Renal cortical epithelial cell (primary cell): ENCODE results near the gene WDR35. TPM values are rescaled to one million over a fixed set of nuclear protein-coding genes. Genes with fewer than 3 reads are reported as not detected.
"Not testable (repeated sequence)": the region's sequence is repeated elsewhere in the genome, so short reads cannot be mapped to it uniquely, and the experiment has no call there.

Experiments used
- DNase-seq: peaks from one replicate; pipeline ENCODE4 v3.0.0-alpha.2; 2011; ENCODE audit warnings: low read depth
- total RNA-seq: library from RNA; depleted of rRNA; stranded (reverse); fragments of >200 nt; gene quantifications from 2 replicates; pipeline ENCODE4 v1.2.3, GENCODE V29; 2014

Gene WDR35
- total RNA-seq, 1 donor from 2014 or later: 38.4 TPM

DNA sequence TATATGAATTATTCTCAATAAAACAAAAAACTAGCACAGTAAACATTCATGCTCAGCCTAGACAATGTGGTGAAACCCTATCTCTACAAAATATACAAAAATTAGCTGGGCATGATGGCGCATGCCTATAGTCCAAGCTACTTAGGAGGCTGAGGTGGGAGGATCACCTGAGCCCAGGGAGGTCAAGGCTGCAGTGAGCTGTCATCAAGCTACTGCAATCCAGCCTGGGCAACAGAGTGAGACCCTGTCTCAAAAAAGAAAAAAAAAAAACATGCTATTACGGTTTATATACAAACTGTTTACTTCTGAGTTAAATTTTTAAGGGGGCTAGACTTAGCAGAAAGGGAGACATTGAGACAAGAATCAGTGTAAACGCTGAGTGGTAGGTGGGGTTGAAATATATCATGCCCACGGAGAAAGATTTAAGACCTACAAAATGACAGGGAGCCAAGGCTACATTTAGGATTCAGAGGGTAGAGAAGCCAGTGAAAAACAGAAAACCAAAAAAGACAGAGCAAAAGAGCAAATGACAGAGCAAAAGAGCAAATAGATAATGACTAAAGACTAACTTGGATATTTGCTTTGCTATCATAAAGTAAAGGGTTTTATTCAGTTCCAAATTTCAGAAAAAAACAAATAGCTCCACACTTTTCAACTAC lies 95.6 kb downstream of the WDR35 start:
- no peak for DNase-seq

DNA sequence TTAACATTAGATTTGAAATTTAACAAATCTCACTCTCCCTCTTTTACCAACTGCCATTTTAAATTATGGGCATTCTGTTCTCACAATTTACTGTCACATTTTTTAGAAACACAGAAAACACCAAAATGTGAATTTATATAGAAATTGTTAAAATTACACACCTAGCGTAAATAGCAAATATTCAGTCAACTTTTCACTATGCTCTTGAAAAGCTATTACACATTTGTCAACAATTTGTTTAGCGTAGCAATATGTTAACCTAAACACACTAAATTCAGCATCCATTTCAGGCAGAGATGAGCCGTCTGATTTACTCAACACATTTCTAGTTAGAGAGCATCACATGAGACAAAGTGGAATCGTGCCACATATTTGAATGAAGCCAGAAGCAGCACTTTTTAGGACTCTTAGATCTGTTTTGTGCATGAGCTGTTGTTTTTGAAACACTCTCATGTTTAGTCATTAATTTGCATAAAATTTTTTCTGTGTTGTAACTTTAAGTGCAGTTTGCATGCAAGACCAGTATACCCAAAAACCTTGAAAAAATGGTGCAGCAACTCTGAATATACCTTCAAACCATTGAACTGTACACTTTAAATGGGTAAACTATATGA lies 96.3 kb downstream of the WDR35 start:
- DNase-seq: no peak

DNA sequence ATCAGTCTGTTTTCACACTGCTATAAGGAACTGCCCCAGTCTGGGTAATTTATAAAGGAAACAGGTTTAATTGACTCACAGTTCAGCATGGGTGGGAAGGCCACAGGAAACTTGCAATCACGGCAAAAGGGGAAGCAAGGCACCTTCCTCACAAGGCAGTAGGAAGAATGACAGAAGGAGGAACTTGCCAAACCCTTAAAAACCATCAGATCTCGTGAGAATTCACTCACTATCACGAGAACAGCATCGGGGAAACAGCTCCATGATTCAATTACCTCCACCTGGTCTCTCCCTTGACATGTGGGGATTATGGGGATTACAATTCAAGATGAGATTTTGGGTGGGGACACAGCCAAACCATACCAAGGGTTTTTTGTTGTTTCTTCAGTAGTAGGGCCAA lies 97.9 kb downstream of the WDR35 start:
- not testable (repeated sequence) for DNase-seq

DNA sequence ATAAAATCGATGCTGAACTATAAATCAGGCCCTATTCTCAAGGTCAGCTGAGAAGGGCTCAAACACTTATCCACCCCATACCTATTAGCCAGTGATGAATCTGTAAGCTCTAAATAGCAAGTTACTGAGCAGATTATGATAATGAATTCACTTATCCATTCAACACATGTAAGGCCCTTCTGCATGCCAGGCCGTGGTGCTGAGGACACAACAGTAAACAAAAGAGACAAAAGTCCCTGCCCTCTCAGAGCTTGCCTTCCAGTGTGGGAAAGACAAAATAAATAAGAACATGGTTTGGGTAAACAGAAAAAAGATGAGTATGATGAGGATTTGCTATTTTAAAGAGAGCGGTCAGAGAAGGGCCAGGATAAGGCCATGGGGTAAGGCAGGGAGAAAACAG lies 99.8 kb downstream of the WDR35 start:
- no peak for DNase-seq

DNA sequence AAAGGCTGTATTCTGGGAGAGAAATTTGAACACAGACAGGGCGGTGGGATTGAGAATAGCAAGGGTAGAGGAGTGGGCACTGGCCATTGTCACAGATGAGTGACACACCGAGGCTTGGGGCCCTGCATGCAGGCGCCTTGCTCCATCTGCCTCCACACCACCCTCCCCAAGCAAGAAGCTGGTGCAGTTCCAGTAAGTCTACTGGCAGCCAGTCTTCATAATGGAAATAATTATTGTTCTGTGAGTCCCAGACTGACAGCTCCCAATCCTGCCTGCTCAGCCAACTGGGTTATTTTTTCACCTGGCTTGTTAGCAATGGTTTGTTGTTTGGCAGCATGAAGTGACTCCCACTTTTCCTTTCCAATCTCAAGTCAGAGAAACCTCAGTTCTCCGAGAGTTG lies 101.1 kb downstream of the WDR35 start:
- no peak for DNase-seq

DNA sequence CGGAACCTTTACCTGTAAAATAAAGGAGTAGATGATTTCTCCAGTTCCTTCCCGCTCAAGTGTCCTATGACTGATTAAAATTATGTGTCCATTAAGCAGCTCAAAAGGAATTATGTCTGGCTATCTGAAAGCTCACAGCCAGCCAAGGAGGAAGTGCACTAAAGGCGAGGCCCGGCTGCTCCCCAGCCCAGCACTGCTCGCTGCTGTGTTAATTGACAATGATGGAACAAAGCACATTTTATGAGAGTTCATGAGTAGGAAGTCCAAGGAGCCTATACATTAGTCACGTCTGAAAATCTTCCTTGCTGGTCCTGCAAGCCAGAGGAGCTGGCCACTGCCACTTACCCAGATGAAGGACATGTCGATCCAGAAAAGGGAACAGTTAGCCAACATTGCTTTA lies 102.4 kb downstream of the WDR35 start:
- no peak for DNase-seq

DNA sequence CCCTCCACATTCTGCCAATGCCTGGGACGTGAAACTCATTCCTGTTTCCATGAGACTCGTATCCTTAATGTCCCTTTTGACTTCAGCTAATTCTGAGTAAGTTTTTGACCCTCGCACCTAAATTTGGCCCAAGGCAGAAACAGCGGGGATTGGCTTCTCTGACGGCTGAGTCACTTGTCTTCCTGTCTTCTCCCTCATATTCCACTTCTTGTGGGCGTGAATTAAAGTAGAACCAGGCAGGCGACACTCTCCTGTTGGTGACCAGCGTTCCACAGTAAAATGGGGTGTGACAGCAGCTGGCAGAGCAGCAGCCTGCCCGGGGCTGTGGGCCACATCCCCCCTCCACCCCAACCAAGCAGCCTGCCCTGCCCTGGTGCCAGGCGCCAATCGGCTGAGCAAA lies 103.6 kb downstream of the WDR35 start:
- no peak for DNase-seq

DNA sequence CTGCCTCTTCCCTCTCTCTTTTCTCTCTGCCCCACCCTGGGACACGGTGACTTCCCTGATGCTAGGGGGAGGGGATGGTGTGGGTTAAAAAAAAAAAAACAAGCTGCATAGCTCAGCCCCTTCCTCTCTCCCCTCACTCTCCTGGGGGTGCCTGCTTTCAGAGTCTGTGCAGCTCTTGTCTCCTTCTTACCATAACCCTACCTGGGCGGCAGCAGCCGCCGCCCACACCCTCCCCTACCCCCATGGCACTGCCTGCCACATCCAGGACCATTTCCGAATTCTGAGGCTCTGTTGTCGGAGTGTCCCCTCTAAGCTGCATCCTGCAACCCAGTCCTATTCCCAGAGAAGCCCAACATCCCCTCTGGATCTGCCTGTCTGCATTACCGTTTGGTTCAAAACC lies 104.1 kb downstream of the WDR35 start:
- DNase-seq: no peak

DNA sequence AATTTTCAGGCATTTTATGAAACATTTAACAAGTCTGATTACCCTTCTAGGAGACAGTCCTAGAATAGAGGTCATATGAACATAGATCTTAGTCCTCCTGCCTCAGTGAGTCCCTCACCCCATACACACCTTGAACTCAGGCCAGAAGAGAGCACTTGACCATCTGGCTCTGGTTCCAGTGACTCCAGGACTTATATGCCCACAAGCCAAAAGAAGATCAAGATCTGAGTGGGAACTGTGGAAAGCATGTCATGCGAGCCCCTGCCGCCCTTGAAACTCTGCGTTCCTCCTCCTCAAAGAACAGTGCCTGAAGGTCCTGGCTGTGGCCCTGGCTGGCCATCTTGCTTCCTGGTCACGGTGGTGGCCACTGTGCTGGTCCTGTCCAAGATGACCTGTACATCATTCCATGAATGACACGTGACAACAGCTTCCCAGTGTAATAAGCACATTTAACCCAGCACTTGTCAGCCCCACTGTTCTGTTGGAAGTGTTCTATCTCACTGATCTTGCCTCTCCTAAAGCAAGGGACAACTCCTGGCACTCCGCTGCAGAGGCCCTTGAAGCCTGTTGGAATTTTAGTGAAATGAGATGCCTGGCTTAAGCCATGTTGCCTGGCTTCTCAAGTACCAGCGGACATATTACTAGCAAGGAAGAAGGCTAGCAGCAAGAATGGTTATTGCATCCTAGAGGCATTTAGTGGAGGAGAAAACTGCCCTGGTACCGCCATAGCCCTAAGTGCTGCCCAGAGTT lies 105.8 kb downstream of the WDR35 start:
- DNase-seq: no peak

DNA sequence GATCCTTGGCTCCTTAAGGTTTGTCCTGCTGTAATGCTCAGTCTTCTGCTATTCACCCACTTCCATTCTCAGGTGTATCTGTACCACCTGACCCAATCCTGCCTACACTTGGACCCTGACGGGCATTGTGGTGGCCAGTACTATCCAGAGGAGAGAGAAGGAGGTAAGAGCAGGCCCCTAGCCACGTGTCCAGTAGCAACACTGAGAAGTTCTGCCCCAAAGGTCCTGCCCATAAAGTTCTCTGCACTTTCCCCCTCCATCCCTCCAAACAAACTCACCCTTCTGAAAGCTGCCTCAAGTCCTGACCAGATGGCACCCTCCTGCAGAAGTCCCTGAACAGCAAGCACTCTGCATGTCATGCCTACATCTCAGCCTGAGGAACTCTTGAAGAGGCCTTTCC lies 106.4 kb downstream of the WDR35 start:
- no peak for DNase-seq

DNA sequence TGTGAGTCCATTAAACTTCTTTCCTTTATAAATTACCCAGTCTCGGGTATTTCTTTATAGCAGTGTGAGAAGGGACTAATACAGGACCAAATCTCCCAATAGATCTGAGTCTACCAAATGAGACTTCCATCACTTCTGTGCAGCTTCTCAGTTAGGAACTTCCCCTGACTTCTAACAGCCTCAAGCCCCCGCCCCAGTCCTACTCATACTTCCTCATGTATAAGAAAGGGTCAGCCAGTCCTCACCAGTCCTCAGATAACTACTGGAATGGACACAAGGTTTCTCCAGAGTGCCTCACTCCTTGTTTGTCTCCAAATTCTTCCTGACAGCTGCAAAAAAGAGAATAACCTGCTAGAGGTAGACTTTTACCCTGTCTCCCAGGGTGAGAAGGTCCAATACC lies 107.6 kb downstream of the WDR35 start:
- DNase-seq: no peak

DNA sequence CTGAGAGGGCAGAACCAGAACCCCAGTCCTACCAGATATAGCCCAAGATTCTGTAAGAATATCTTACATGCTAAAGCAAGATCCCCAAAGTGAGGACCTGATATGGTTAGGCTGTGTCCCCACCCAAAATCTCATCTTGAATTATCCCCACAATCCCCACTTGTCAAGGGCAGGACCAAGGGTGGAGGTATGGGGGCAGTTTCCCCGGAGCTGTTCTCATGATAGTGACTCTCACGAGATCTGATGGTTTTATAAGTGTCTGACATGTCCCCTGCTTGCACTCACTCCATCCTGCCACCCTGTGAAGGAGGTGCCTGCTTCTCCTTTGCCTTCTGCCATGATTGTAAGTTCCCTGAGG lies 108.0 kb downstream of the WDR35 start:
- no peak for DNase-seq

DNA sequence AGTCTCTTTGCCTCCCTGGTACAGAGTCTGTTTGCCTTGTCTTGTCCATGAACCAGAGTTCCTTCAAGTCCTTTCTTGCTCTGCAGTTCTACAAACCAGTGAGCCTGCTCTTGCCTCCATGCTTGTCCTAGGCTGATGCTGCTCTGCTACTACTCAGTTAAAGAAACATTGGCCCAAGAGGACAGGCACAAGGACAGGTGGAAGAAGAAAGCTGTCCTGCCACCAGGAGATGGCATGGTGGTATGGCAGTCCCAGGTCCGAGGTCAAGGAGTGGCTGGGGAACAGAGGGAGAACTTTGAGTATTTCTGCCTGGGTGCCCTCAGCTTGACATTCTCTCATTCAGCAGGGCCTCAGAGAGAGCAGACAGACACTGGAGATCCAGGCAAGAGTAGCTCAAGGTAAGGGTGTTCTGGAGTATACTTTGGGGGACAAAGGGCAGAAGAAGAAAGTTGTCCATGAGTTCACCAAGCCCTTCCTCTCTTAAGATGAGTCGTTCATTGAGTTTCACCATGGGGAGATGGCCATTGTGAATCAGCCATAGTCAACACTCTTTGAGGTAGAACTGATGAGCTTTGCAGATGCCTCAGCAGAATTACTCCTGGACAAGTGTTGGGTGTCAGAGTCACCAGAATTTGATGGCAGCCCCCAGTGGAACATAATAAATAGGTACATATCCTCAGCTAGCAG lies 108.5 kb downstream of the WDR35 start:
- DNase-seq: no peak

DNA sequence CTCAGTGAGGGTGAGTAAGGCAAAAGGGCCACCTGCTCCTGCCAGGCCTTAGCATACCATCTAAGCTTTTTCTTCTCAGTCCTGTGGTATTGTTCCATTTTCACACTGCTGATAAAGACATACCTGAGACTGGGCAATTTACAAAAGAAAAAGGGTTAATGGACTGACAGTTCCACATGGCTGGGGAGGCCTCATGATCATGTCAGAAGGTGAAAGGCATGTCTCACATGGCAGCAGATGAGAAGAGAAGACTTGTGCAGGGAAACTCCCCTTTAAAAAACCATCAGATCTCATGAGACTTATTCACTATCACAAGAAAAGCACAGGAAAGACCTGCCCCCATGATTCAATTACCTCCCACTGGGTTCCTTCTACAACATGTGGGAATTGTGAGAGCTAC lies 109.7 kb downstream of the WDR35 start:
- not testable (repeated sequence) for DNase-seq

DNA sequence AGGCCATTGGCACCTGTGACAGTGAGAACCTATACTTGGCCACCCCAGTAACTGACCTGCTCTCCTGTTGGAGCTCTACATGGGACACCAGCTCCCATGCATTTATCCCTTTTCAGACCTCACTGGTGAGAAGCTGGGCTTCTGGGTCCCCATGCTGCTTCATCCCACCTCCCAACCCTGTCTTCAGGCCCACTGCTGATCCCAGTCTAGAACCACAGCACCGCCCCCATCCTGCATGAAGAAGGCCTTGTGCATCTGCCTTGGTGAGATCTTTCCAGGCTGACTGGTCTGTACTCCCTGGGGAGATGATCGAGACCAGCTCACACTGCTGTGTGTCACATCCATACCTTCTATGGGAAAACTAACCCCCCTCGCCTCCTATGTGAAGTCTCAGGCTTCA lies 110.8 kb downstream of the WDR35 start:
- no peak for DNase-seq

DNA sequence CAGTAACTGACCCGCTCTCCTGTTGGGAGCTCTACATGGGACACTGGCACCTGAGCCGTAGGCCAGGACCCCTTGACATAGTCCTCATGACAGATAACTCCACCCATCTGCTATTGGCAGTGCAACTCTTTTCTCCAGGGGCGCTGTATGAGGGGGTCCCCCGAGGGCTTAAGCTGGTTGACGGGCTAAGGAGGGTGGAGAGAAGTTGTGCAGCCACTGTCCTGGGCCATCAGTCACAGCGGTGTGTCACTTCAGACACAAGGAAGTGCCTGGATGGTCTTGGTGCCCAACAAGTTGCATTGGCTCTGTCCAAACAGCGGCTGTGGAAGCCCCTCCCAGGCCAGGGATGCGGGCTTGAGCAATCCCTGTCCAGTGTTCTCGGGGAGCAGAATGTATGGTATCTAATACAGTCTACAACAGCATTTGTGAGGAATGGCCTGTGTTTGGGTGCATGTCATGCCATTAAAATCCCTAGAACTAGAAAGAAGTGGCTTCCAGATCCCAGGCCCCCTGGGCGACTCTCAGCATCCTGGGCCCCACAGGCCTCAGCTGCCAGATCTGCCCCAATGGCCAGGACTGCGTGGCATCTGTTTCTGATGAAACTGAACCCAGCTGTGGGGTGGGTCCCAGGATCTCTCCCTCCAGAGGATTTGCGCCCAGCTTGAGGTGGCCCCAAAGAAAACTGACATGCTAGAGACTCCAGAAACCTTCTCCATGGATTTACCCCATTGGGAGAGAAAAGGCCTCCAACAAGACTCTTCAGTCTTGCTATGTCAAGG lies 111.4 kb downstream of the WDR35 start:
- no peak for DNase-seq

DNA sequence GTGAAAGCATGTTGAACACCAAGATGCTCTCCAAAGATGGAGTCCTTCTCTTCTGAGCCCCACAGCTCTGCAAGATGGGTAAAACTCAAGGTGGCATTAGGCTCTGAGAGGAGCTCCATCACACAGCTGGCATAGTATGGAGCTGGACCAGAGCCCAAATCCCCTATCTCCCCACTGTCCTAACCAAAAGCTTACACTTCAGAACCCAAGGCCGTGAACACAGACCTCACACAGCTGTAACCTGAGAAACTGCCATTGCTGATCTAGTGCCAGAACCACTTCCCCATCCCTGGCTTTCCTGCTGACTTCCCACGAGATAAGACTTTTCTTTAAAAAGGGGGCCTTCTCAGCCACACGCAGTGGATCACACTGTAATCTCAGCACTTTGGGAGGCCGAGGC lies 113.2 kb downstream of the WDR35 start:
- DNase-seq: no peak

DNA sequence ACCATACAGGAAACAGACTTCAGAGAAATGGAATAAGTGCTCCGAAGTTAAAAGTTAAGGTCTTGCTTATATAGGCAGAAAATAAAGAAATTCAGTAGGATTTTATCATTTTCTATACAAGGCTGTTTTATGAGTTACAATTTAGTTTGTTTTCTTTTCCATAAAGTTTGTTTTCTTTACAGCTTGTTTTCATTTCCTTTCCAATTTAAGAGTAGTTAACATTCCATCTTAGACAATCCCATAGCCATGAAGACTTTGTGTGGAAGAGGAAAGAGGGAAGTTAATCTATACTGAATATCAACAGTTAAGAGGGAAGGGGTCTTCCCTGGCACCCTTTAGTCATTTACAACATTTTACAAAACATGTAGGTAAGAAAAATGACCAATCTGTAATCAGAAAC lies 114.6 kb downstream of the WDR35 start:
- DNase-seq: no peak

DNA sequence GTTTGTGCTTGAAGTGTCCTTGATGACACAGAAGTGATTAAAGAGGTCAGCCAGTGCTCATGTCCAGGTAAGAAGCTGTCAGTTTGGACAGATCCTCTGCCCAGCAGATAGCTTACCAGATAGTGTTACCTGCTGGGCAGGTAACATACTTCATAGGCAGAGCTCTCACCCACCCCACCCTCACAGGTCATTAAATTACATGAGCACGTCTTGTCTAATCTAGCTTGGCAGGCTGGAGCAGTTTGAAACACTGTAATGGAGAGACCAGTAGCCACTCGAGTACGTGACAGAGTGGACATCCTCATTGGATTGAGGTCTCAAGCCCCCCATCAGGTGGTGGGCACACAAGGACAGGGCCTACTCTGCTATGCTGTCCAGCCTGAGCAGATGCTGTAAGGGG lies 115.2 kb downstream of the WDR35 start:
- no peak for DNase-seq

DNA sequence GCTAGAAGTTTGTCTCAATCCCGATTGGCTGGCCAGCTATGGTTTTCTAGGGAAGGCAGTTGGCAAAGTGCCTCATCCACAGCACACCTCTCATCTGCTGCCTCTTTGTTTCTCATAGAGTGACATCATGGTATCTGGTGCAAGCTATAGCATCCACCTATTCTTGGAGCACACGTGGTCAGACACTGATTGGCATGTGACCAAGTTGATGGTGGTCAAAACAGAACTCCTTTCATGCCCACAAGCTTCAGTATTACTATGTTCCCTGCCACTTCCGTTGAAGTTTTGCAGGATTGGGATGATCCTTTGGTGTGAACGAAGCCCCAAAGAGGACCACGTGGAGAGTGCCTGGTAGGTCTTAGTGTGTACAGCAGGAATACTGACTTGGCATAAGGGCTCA lies 116.9 kb downstream of the WDR35 start:
- DNase-seq: no peak

DNA sequence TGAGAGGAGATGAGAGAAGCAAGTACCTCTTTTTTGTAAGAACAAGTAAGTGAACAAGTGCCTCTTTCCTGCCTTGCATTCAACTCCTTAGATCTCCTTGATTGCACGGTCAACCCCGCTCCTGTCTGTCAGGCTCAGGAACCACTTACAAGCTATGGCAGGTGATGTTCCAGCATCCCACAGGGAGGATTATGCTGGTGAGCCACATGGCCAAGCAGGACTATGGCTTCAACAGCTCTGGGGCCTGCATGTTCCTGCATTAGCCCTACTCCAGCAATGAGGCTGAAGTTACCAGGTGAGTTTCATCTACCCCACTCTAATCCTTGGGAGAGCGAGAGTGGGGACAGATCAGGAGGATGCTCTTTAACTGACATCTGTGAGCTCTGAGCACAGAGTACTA lies 117.6 kb downstream of the WDR35 start:
- DNase-seq: no peak

DNA sequence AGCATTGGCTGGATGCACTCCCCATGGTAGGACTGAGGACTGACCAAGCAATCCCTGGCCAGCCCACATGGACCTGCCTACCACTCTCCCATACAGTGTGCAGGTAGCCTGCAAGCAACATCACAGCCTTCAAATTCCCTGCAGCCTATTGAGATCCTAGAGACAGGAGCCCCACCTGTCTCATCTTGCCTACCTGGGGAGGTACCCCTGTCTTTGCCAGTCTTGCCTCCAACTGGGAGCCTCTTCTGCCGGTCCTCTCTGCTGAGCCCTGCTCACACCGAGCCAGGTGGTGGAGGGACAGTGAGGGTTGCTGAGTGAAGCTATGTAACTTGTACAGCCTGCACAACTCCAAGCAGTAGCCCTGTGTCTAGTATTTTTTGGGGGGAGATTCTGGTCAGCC lies 118.1 kb downstream of the WDR35 start:
- DNase-seq: no peak
